BLaER1 treated with 17β-estradiol and CSF1 and Interleukin-3, amounts not matched to agents 10 nM and 100 nM (cell line): ENCODE results near the gene PLEKHA6.
A peak's percentile ranks its signal among the peaks of the same experiment; 100 is the strongest.

ENCODE experiments used
- H3K27ac ChIP-seq, 11 experiments: shearing (Covaris generic); formaldehyde crosslinking; 2 replicates each; pipeline ENCODE4 v1.8.1; 2022
- H3K27me3 ChIP-seq, 11 experiments: shearing (Covaris generic); formaldehyde crosslinking; 2 replicates each; pipeline ENCODE4 v1.8.1; 2022
- H3K36me3 ChIP-seq, 11 experiments: shearing (Covaris generic); formaldehyde crosslinking; 2 replicates each; pipeline ENCODE4 v1.8.1; 2022
- H3K4me1 ChIP-seq, 10 experiments: shearing (Covaris generic); formaldehyde crosslinking; 2 replicates each; pipeline ENCODE4 v1.8.1; 2022
- H3K4me2 ChIP-seq, 11 experiments: shearing (Covaris generic); formaldehyde crosslinking; 2 replicates each; pipeline ENCODE4 v1.8.1; 2022
- H3K4me3 ChIP-seq, 10 experiments: shearing (Covaris generic); formaldehyde crosslinking; 2 replicates each; pipeline ENCODE4 v1.8.1; 2022
- H3K9ac ChIP-seq, 11 experiments: shearing (Covaris generic); formaldehyde crosslinking; 2 replicates each; pipeline ENCODE4 v1.8.1; 2022
- H3K9me3 ChIP-seq, 11 experiments: shearing (Covaris generic); formaldehyde crosslinking; replicated peaks in 1 of 11; 2 replicates each; pipeline ENCODE4 v1.8.1; 2022
- H4K20me1 ChIP-seq, 11 experiments: shearing (Covaris generic); formaldehyde crosslinking; 2 replicates each; pipeline ENCODE4 v1.8.1; 2022
- Cebpa-rat ChIP-seq, 11 experiments: shearing (Covaris generic); IDR thresholded peaks; 2 replicates each; pipeline ENCODE4 v1.8.1; 2022

Gene PLEKHA6

GRCh38 chr1:204354579-204354978 lies 5.2 kb downstream of the PLEKHA6 start:
- H3K4me1 ChIP-seq: peaks cover 18 to 56% (median 44%) of the 10 kb centered on the region in 10 experiments
- H3K36me3 ChIP-seq: no peaks in the 10 kb centered on the region
- peak overlapping the region in 6 of 11 experiments; percentile 1 to 42 (median 25); a peak in 8 of 22 replicates for H3K4me2 ChIP-seq
- no peak overlapping the region for H3K9ac ChIP-seq
- H3K27ac ChIP-seq: no peak overlapping the region
- H3K4me3 ChIP-seq: no peak overlapping the region
- H3K27me3 ChIP-seq: peaks cover 0 to 5% (median 0%) of the 10 kb centered on the region in 11 experiments; a peak in 1 of 22 replicates
- no peak for TF ChIP-seq Cebpa-rat (IDR thresholded peaks at IDR 0.05)
- no peaks in the 10 kb centered on the region; a peak in 1 of 22 replicates for H4K20me1 ChIP-seq
- no peaks in the 10 kb centered on the region for H3K9me3 ChIP-seq

GRCh38 chr1:204353213-204353910 lies 6.4 kb downstream of the PLEKHA6 start:
- H3K9ac ChIP-seq: no peak overlapping the region
- no peaks in the 10 kb centered on the region for H3K27me3 ChIP-seq
- no peaks in the 10 kb centered on the region; a peak in 1 of 22 replicates for H4K20me1 ChIP-seq
- H3K36me3 ChIP-seq: no peaks in the 10 kb centered on the region
- no peaks in the 10 kb centered on the region for H3K9me3 ChIP-seq
- H3K4me3 ChIP-seq: no peak overlapping the region
- no peak for TF ChIP-seq Cebpa-rat (IDR thresholded peaks at IDR 0.05)
- peaks cover 21 to 52% (median 39%) of the 10 kb centered on the region in 10 experiments for H3K4me1 ChIP-seq
- no peak overlapping the region for H3K27ac ChIP-seq
- no peak overlapping the region for H3K4me2 ChIP-seq

- peaks cover 8 to 42% (median 30%) of the 10 kb centered on the region in 10 experiments; a peak in 19 of 20 replicates for H3K4me1 ChIP-seq
- H3K27me3 ChIP-seq: no peaks in the 10 kb centered on the region
- no peak for TF ChIP-seq Cebpa-rat (IDR thresholded peaks at IDR 0.05)
- no peaks in the 10 kb centered on the region for H3K9me3 ChIP-seq
- peak overlapping the region in 7 of 11 experiments; percentile 5 to 48 (median 30); a peak in 10 of 22 replicates for H3K4me2 ChIP-seq
- no peak overlapping the region for H3K4me3 ChIP-seq
- no peak overlapping the region for H3K9ac ChIP-seq
- no peaks in the 10 kb centered on the region; a peak in 1 of 22 replicates for H4K20me1 ChIP-seq
- no peaks in the 10 kb centered on the region for H3K36me3 ChIP-seq
- H3K27ac ChIP-seq: no peak overlapping the region
Observed at GRCh38 chr1:204350857-204351573, 8.7 kb downstream of the PLEKHA6 start.

- H3K4me3 ChIP-seq: no peak overlapping the region
- H3K9me3 ChIP-seq: no peaks in the 10 kb centered on the region
- no peaks in the 10 kb centered on the region for H3K36me3 ChIP-seq
- H3K4me2 ChIP-seq: peak overlapping the region in 5 of 11 experiments; percentile 5 to 48 (median 37); a peak in 5 of 22 replicates
- peaks cover 8 to 49% (median 36%) of the 10 kb centered on the region in 10 experiments; a peak in 19 of 20 replicates for H3K4me1 ChIP-seq
- H3K9ac ChIP-seq: no peak overlapping the region
- no peaks in the 10 kb centered on the region; a peak in 1 of 22 replicates for H4K20me1 ChIP-seq
- no peak overlapping the region for H3K27ac ChIP-seq
- TF ChIP-seq Cebpa-rat (IDR thresholded peaks at IDR 0.05): no peak
- H3K27me3 ChIP-seq: no peaks in the 10 kb centered on the region
Observed at GRCh38 chr1:204350312-204350711, 9.4 kb downstream of the PLEKHA6 start.

- Histone ChIP-seq H3K4me2 (no peak overlapping the region), H4K20me1 (no peaks in the 10 kb centered on the region; a peak in 1 of 22 replicates), H3K9me3 (no peaks in the 10 kb centered on the region), H3K9ac (no peak overlapping the region), H3K4me1 (peaks cover 8 to 50% (median 36%) of the 10 kb centered on the region in 10 experiments; a peak in 19 of 20 replicates), H3K27me3 (no peaks in the 10 kb centered on the region), H3K27ac (no peak overlapping the region), H3K36me3 (no peaks in the 10 kb centered on the region), H3K4me3 (no peak overlapping the region)
- no peak for TF ChIP-seq Cebpa-rat (IDR thresholded peaks at IDR 0.05)
Observed at GRCh38 chr1:204349602-204350001, 10.1 kb downstream of the PLEKHA6 start.

- peak overlapping the region; percentile 11 to 64 (median 51); a peak in 21 of 22 replicates for H3K4me2 ChIP-seq
Observed at GRCh38 chr1:204348722-204349121, 11.0 kb downstream of the PLEKHA6 start.

GRCh38 chr1:204348242-204348641 lies 11.5 kb downstream of the PLEKHA6 start:
- no peak overlapping the region for H3K27ac ChIP-seq
- H4K20me1 ChIP-seq: no peaks in the 10 kb centered on the region; a peak in 1 of 22 replicates
- H3K4me1 ChIP-seq: peaks cover 8 to 44% (median 33%) of the 10 kb centered on the region in 10 experiments; a peak in 19 of 20 replicates
- no peak for TF ChIP-seq Cebpa-rat (IDR thresholded peaks at IDR 0.05)
- peak overlapping the region in 10 of 11 experiments; percentile 2 to 64 (median 42); a peak in 14 of 22 replicates for H3K4me2 ChIP-seq
- no peaks in the 10 kb centered on the region for H3K27me3 ChIP-seq
- no peak overlapping the region for H3K4me3 ChIP-seq
- H3K36me3 ChIP-seq: no peaks in the 10 kb centered on the region
- H3K9ac ChIP-seq: peak overlapping the region in 1 of 11 experiments; percentile 6; a peak in 2 of 22 replicates
- H3K9me3 ChIP-seq: no peaks in the 10 kb centered on the region

More at GRCh38 chr1:204348722-204349121, 11.0 kb downstream of the PLEKHA6 start:
- no peak overlapping the region for H3K27ac ChIP-seq
- H3K4me3 ChIP-seq: no peak overlapping the region
- H4K20me1 ChIP-seq: no peaks in the 10 kb centered on the region; a peak in 1 of 22 replicates
- H3K36me3 ChIP-seq: no peaks in the 10 kb centered on the region
- H3K9ac ChIP-seq: peak overlapping the region in 2 of 11 experiments; percentile 5 to 24; a peak in 2 of 22 replicates
- TF ChIP-seq Cebpa-rat (IDR thresholded peaks at IDR 0.05): no peak
- H3K27me3 ChIP-seq: no peaks in the 10 kb centered on the region
- H3K4me1 ChIP-seq: peaks cover 8 to 44% (median 33%) of the 10 kb centered on the region in 10 experiments; a peak in 19 of 20 replicates
- no peaks in the 10 kb centered on the region for H3K9me3 ChIP-seq

- Histone ChIP-seq H3K4me1 (peaks cover 8 to 37% (median 30%) of the 10 kb centered on the region in 10 experiments; a peak in 19 of 20 replicates), H3K9me3 (no peaks in the 10 kb centered on the region), H3K27ac (no peak overlapping the region), H3K9ac (no peak overlapping the region), H3K4me3 (no peak overlapping the region), H3K36me3 (no peaks in the 10 kb centered on the region), H3K27me3 (no peaks in the 10 kb centered on the region), H3K4me2 (peak overlapping the region in 9 of 11 experiments; percentile 8 to 48 (median 35); a peak in 10 of 22 replicates), H4K20me1 (no peaks in the 10 kb centered on the region; a peak in 1 of 22 replicates)
- no peak for TF ChIP-seq Cebpa-rat (IDR thresholded peaks at IDR 0.05)
Observed at GRCh38 chr1:204345941-204346645, 13.6 kb downstream of the PLEKHA6 start.
